ENCODE results near the gene NADK2.
"Not testable (repeated sequence)": the region's sequence is repeated elsewhere in the genome, so short reads cannot be mapped to it uniquely, and the experiment has no call there.

Gene NADK2

DNA sequence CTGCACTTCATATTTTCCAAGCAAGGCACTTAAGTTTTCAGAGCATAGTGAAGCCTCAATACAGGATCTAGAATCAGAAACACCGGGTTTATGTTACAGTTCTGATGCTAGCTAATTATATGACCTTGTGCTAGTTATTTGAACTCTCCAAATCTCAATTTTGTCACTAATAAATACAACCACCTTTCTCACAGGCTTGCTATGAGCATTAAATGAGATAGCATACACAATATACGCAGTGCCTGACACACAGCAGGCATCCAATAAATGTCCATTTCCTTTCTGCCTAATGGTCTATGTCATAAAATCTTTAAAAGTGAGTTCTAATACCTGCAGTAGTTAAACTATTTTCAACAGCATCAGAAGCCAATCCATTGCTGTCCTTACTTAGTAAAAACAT, 32.9 kb downstream of the NADK2 start:
- DNase-seq (ENCODE audit: low read depth in 3 of 3), result no peak

DNA sequence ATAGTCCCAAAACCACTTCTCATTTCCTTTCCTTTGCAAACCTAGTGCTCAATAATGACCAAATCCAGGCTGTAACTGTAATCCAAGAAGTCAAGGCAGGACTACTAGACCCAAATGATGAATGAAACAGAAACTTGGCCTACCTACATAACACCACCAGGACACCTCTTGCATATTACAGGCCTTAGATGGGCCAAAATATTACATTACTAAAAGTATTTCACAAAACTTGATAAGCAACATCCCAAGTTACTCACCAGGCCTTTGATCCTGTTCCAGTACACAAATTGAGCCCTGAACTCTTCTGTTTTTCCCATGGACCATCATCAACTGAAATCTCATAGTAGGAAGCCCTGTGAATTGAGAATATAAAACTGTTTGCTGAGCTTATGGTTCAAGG, 34.8 kb downstream of the NADK2 start:
- no peak for DNase-seq (ENCODE audit: low read depth in 3 of 3)

DNA sequence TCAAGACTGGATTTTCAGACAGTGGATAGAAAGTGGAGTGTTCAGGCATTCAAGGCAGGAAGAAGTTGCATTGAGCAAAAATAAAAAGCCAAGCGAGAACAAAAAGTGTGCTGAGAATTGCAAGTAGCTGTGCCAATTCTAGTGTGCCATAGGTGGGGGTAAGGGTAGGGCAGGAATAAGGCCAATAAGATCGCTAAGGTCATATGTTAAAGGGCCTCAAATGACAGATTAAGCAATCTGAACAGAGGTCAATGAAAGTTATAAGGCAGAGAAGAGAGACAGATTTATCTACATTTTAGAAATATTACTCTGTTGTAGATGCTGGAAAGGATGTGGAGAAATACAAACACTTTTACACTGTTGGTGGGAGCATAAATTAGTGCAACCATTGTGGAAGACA, 36.4 kb downstream of the NADK2 start:
- DNase-seq (ENCODE audit: low read depth in 3 of 3), result no peak

DNA sequence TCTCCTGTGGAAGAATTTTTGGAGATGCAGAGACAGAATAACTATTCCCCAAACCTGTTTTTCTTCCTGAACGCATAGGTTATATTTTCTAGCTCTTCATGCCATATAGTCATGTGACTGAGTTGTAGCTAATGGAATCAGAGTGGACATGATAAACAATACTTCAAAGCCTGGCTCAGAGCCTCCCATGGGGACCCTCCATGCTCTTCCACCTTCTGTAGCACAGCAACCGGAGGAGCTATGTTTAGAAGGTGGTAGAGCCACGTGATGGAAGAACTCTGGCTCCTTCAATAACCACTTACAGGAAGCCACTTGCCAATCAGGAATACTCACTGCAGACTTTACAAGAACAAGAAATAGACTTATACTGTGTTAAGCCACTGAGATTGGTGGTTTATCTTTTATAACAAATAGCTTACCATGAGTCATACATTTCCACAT, 39.2 kb downstream of the NADK2 start:
- no peak for DNase-seq (ENCODE audit: low read depth in 3 of 3)

DNA sequence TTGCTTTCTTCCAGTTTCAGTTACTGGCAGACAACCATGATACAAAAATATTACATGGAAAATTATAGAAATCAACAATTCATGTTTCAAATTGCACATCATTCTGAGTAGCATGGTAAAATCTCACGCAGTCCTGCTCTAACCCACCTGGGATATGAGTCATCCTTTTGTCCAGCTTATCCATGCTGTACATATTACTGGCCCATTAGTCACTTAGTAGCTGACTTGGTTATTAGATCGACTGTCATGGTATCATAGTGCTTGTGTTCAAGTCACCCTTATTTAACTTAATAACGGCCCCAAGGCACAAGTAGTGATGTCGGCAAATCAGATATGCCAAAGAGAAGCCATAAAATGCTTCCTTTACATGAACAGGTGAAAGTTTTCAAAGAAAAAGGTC, 41.2 kb downstream of the NADK2 start:
- no peak for DNase-seq (ENCODE audit: low read depth in 3 of 3)

DNA sequence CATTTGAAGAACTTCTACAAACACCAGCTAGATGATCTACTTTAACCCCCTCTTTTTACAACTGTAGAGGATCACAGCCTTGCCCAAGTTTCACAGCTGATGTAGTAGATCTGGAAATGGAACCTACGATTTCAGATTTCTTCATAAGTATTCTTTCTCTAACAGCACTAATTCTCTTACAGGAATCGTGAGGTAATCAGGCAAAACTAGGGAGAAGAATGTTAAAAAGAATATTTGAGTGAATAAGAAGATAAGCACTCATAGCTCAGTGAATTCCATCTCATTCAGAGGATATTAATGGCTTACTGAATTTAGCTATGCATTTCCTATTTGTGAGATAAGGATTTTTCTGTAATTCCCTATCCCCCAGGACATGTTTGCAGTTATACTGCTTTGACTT, 42.1 kb downstream of the NADK2 start:
- DNase-seq (ENCODE audit: low read depth in 3 of 3), result no peak

DNA sequence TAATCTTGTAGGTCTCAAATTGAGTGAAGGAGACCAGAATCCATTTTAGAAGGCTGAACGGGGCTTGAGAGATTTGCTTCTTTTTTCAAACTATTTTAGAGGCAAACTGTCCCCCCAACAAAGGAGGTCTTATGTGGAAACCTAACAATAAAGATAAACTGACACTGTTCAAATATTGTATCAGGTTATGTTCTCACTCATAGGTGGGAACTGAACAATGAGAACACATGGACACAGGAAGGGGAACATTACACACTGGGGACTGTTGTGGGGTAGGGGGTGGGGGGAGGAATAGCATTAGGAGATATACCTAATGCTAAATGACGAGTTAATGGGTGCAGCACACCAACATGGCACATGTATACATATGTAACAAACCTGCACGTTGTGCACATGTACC, 42.9 kb downstream of the NADK2 start:
- not testable (repeated sequence) for DNase-seq (ENCODE audit: low read depth in 3 of 3)

DNA sequence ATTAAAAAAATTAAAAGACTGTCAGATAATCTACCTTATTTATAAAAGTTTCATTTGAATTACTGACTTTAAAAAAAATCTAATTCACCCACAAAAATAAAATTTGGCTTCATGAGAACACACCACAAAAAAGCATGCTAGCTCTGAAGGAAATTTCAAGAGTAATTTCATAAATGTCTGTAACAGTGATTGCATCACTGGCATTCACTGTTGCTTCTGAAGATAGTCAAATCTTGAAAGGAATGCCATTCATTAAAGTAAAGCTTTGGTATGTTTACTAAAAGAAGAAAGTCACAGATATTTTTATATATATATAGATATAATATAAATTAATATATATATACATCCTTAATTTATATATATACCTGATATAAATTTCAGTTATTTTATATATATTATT, 43.4 kb downstream of the NADK2 start:
- no peak for DNase-seq (ENCODE audit: low read depth in 3 of 3)

DNA sequence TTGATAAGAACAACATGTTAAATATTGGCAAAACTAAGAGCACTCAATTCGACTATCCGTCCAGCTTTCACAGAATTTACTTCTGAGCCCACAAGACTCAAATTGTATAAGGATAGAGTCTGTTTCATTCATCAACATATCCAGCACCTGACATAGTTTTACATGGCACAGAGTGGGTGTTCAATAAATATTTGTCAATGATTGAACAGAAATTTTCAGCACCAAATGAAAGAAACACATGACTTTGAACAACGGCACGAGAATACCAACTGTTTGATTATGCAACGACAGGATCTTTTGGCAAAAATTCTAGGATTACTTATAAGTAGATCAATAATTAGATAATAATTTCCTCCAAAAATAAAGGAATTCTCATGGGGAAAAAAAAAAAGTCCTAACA, 48.0 kb downstream of the NADK2 start:
- no peak for DNase-seq (ENCODE audit: low read depth in 3 of 3)

DNA sequence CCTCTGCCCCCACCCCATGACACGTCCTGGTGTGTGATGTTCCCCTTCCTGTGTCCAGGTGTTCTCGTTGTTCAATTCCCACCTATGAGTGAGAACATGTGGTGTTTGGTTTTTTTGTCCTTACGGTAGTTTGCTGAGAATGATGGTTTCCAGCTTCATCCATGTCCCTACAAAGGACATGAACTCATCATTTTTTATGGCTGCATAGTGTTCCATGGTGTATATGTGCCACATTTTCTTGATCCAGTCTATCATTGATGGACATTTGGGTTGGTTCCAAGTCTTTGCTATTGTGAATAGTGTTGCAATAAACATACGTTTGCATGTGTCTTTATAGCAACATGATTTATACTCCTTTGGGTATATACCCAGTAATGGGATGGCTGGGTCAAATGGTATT, 57.3 kb downstream of the NADK2 start:
- not testable (repeated sequence) for DNase-seq (ENCODE audit: low read depth in 3 of 3)

DNA sequence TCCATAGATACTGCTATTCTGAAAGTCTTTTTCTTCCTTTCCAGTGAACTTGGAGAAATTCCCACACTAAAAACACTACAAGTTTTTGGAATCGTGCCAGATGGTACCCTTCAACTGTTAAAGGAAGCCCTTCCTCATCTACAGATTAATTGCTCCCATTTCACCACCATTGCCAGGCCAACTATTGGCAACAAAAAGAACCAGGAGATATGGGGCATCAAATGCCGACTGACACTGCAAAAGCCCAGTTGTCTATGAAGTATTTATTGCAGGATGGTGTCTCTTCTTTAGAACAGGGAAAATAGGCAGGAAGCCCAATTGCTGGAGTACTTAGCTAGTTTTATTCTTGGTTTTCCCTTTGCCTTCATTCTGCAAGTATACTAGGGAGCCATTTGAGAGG, 60.0 kb downstream of the NADK2 start:
- DNase-seq (ENCODE audit: low read depth in 3 of 3), result no peak

DNA sequence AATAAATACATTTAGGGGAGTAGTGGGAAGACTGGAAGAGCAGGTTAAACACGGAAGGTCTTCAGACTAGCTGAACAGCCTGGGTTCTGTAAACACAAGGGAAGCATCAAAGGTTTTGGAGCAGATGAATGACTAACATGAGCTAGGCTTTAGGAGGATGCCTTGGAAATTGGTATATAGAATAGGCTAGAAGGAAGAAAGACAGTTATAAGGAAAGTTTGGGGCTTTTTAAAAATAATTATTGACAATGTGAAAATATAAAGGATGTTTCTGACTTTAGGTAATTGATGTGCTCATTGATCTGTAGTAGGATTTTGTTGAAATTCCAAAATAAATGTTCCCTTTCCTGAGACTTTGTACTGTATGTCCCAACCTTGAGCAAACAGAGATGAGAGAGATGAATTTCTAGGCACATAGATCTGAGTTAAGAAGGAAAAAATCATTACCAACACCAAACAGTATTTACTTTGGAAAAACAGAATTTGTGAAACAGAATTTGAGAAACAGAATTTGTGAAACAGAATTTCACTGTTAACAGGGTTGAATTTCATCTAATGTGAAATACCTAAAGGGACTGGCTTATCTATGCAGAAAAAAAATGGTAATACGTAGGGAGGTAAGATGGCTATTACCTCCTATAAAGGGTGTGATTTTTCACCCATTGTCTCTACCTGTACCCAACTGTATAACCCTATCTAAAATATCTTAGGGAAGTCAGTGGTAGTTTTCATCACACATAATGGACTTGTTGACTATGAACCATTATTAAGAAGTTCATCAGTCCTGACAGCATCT, 61.0 kb downstream of the NADK2 start:
- no peak for DNase-seq (ENCODE audit: low read depth in 3 of 3)

DNA sequence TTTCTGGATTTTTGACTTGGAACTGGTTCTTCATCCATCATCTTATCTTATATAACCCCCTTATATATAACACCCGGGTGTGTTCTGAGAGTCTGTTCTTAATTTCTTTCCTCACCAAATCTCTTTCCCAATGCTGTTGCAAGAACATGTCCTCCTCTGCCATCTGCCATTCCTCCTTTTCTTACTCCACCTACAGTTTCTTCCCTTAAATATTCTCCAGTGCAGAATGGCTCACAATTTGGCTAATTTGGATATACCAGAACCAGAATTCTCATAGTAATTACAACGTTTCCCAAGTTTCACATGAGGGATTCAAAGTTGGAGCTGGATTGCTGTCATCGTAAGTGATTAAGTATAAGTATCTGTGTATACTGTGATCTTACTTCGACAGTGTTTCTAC, 61.8 kb downstream of the NADK2 start:
- DNase-seq (ENCODE audit: low read depth in 3 of 3), result no peak

DNA sequence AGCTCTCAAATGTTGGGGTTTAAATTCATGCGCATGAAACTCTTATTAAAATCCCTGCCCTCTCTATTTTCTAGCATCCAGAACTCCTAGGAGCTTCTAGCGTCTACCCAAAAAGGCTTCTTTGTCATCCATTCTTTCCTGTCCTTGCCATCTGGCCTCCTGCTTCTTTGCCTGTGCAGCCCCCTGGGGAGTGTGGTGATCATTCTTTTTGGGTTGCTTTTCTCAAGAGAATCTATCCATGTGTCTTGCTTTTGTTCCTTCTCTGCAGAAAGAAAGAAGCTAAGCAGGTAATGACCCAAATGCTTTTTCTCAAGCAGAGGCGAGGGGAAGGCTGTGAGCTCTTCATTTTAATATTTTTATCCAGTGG, 63.2 kb downstream of the NADK2 start:
- DNase-seq (ENCODE audit: low read depth in 3 of 3), result no peak

DNA sequence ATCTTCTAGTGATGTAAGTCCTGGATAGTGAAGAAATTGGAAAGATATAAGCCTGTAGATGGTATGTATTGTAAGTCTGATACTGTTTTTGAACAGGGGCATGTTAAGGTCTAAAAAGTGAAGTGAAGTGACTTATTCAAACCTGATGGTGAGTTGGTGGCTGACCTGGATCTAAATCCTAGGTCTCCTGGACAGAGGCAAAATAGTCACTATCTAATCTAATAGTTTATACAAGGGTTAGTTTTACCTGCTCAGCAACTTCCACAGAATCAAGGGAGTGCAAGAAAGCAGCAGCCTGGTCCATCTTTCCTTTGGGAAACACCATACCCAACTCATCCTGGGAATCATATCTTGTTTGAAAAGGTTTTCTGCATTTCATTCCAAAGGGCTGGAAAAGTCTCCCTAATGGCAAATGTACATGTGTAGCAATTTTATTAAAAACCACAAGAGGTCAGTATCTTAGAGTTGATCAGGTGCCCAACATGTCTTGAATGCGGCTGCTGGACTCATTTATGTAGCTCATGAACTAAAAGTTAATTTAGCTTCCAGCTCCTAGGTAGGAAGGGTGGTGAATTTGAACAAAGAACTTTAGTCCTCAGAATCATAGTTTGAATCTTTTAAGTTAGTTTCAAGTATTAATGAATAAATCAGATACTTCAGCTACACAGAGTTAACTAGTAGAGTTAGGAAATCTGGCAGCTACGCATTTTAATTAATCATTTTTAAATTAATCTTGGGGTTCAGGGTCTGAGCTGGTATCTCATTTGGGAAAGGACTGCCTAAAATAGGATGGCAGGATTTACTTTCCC, 63.8 kb downstream of the NADK2 start:
- DNase-seq (ENCODE audit: low read depth in 3 of 3), result no peak

DNA sequence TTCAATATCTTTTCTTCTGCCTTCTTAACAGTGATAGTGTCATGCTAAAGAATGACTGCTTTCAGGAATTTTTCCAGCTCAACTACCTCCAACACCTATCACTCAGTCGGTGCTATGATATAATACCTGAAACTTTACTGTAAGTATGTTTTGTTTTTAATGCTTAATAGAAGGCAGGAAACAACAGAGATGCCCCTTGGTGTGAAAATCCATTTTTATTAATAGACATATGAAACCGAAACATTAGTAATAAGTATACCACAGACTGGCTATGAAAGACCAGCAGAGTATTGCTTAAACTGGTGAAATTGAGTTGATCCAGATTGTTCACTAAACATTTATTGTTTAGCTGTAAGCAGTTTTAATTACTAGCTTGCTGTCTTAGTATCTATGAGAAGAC, 64.6 kb downstream of the NADK2 start:
- no peak for DNase-seq (ENCODE audit: low read depth in 3 of 3)

DNA sequence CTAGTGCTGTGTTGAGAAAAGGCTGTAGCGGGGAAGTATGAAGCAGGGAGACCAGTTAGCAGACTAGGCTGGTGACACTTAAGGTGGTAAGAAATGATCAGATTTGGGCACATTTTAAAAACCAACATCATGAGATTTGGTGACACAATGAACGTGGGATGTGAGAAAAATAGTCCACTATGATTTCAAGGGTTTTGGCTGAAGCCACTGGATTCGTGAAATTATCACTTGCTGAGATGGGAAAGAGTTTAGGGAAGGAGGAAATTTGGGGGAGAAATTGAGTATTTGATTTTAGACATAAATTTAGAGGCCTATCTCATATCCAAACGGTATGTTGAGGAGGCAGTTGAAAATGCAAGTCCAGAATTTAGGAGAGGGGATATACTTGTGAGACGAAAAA, 66.7 kb downstream of the NADK2 start:
- DNase-seq (ENCODE audit: low read depth in 3 of 3), result no peak

DNA sequence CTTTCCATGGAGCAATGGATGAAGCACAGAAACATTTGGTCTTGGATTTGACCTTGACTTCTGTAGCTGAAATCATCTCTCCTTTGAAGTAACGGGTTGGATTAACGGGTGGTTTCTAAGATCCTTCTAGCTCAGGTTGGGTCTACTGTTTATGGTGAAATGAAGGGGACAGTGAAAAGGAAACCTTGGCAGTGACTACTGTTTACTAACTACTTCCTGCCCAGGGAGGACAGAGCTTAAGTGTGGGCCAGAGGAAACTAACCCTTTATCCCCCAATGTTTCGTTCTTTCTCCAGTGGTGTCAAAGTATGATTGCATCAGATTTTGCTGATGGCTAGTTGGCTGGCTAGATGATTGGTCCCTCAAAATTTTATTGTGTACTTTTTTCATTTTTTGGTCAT, 67.6 kb downstream of the NADK2 start:
- no peak for DNase-seq (ENCODE audit: low read depth in 3 of 3)

DNA sequence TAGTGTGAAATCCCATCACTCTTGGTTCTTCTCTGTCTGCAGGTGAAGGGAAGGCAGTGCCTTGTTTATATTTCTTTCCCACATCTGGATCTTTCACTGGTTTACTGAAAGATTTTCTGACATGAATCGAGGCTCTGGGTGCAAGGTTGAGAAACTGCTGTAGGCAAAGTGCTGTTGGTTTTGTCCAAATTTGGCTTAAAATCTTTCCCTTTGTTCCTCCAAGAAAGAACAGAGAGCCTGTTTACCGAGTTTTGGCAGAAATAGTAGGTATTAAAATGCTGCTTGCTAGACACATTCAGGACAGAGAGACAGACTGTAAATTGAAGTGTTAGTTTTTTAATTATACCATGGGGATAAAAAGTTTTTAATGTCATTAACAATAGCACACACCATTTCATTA, 68.3 kb downstream of the NADK2 start:
- DNase-seq (ENCODE audit: low read depth in 3 of 3), result no peak

DNA sequence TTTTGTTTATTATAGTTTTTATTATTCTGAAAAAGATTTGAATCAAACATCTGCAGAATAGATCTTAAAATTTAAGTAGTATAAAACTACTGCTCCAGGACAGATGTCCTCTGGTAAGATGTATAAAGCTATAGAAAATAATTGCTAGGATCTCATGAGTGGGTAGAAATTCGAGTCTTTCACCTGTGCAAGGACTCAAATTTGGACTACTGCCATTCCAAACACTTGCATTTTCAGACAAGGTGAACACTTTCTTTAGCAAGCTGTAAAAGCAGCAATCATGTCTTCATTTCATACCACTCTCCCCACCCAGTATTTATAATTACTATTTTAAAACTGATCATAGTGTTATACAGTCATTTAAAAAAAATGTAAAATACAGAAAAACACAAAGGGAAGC, 69.1 kb downstream of the NADK2 start:
- DNase-seq (ENCODE audit: low read depth in 3 of 3), result no peak

DNA sequence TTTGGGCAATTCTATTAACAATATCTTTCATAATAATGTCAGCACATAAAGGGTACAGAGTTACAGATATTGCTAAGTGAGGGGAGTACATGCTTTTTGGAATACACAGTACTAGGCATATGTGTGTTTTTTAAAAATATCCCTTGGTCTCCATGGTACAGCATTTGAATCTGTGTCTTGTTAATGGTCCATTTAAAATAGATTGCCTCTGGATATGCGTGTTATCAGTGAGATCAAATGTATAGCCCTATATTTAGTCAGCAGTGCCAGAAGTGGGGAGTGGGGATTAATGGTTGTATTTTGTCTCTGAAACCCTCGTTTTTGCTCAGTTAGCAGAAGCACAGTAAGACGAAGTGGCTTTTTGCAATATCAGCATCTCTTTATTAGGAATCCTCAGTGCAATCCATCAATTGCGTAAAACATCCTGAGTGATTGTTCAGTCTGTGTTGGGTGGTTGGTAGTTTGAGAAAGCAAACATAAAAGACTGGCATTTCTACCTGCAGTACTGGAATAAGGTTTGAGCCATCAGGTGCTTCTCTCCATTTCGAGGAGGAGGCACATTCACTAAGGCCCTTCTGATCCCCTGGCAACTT, 70.8 kb downstream of the NADK2 start:
- no peak for DNase-seq (ENCODE audit: low read depth in 3 of 3)

DNA sequence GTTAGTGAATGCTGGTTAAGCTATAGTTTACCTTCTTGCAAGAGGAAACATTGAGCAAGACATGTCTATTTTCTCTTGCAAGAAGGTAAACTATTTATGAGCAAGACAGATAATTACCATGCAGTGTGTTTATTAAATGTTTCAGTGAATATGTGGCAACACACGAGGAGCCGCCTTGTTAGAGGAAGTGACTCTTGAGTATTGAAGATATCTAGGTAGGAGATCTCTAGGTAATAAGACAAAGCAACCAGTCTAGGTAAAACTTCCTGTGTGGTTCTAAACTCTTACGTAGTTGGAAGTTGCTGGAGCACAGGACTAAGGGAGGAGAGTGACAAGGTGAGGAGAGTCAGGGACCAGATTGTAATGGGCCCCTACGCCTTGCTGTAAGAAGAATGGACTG, 73.0 kb downstream of the NADK2 start:
- DNase-seq (ENCODE audit: low read depth in 3 of 3), result no peak

DNA sequence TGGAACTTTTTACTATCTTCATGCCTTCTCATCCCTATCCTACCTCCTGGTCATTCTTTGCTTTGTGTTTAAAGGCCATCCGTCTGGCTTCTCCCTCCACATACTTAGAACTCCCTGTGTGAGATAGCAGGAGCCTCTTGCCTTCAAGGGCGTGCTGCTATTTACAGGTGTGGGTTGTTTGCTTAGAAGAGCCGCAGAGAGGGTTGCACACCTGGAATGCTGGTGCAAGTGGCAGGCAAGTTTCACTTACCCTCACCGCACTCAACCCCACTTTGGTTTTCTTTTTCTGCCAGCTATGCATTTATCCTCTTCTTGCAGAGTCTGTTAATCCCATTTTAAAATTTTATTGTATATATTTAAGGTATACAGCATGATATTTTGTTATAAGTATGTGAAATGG, 77.3 kb downstream of the NADK2 start:
- DNase-seq (ENCODE audit: low read depth in 3 of 3), result no peak

Data from stimulated activated CD4-positive, alpha-beta T cell treated with anti-CD3 and anti-CD28 coated beads, TNF-alpha, amount 100 ng/mL, for 24 hours (primary cell).